ENCODE results near the gene ATP6V0E1. TPM values are rescaled to one million over a fixed set of nuclear protein-coding genes. Genes with fewer than 3 reads are reported as not detected.
A peak's percentile ranks its signal among the peaks of the same experiment; 100 is the strongest.

ATP6V0E1 gene
- total RNA-seq, 1 donor from 2014 or later = 326 TPM

DNA sequence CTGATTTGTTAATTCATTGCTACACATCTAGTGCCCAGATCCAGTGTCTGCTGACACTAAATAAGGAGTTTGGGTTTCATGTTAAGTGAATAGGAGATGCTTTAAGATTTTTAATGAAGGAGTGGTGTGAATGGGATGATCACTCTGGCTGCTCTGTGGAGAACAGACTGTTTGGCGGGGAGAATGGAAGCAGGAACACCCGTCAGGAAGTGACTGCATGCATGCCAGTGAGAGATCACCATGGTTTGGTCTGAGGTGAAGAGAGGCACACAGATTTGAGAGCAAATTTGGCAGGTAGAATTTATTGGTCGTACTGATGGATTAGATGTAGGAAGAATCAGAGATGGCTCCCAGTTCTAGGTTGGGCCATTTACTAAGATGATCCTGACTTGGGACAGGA, 19.8 kb downstream of the ATP6V0E1 start:
- ATAC-seq (no peak), DNase-seq (no peak)
- Histone ChIP-seq H3K36me3 (peaks cover 10% of the 10 kb centered on the region), H3K4me3 (no peak overlapping the region), H3K27me3 (no peaks in the 10 kb centered on the region), H3K4me1 (peaks cover 32% of the 10 kb centered on the region), H3K9me3 (no peaks in the 10 kb centered on the region), H3K27ac (no peak overlapping the region)
- intact Hi-C loops (cut with DNase I) = no loop called here
- TF ChIP-seq, protein P1, sequence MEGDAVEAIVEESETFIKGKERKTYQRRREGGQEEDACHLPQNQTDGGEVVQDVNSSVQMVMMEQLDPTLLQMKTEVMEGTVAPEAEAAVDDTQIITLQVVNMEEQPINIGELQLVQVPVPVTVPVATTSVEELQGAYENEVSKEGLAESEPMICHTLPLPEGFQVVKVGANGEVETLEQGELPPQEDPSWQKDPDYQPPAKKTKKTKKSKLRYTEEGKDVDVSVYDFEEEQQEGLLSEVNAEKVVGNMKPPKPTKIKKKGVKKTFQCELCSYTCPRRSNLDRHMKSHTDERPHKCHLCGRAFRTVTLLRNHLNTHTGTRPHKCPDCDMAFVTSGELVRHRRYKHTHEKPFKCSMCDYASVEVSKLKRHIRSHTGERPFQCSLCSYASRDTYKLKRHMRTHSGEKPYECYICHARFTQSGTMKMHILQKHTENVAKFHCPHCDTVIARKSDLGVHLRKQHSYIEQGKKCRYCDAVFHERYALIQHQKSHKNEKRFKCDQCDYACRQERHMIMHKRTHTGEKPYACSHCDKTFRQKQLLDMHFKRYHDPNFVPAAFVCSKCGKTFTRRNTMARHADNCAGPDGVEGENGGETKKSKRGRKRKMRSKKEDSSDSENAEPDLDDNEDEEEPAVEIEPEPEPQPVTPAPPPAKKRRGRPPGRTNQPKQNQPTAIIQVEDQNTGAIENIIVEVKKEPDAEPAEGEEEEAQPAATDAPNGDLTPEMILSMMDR (IDR thresholded peaks at IDR 0.05) = no peak

GRCh38 chr5:173004013-173004412, 20.4 kb downstream of the ATP6V0E1 start:
- no peak overlapping the region for H3K4me3 ChIP-seq
- DNase-seq (no peak), ATAC-seq (no peak)
- peaks cover 9% of the 10 kb centered on the region for H3K36me3 ChIP-seq
- no peaks in the 10 kb centered on the region for H3K27me3 ChIP-seq
- intact Hi-C loops (cut with DNase I) = no loop called here
- H3K9me3 ChIP-seq = no peaks in the 10 kb centered on the region
- no peak overlapping the region for H3K27ac ChIP-seq
- H3K4me1 ChIP-seq = peaks cover 35% of the 10 kb centered on the region
- TF ChIP-seq, protein P1 (IDR thresholded peaks at IDR 0.05) = no peak

DNA sequence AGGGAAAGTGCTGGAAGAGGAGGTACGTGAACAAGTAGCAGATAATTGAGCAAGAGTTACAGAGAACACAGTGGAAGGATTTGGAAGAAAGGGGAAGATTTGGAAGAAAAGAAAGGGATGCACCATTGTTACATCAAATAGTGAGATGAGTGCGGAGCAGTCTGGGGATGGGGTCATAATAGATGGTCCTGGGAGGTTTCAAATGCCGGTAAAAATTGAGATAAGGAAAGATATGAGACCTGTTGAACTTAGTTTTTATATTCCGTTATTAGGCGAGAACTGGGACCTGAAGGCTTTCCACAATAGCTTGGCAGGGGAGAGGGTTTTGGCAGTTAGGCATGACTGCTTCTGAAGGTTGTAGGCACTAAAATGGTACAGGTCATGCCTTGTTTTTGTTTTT, 20.9 kb downstream of the ATP6V0E1 start:
- Histone ChIP-seq H3K9me3 (no peaks in the 10 kb centered on the region), H3K27me3 (no peaks in the 10 kb centered on the region), H3K27ac (no peak overlapping the region), H3K4me1 (peaks cover 33% of the 10 kb centered on the region), H3K4me3 (no peak overlapping the region), H3K36me3 (peaks cover 9% of the 10 kb centered on the region)
- ATAC-seq = no peak
- DNase-seq = no peak
- intact Hi-C loops (cut with DNase I) = no loop called here
- TF ChIP-seq, protein P1 (IDR thresholded peaks at IDR 0.05) = no peak

DNA sequence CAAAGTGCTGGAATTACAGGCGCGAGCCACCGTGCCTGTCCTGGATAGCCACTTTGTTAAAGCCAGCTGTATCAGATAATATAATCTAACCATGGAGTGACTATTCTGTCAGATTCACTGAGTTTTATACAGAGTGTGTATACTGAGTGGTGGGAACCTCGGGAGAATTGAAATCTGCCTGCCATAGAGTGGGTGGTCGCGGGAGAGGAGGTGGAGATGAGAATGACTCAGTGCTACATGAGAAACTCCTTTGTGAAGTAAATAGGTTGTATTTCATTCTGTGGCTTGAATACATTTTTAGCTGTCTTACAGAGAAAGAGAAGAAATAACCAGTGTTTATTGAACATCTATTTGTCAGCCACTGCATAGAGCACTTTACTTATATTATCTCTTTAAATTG, 26.4 kb downstream of the ATP6V0E1 start:
- Histone ChIP-seq H3K4me1 (peaks cover 62% of the 10 kb centered on the region), H3K27me3 (no peaks in the 10 kb centered on the region), H3K27ac (peak overlapping the region; percentile 27), H3K36me3 (no peaks in the 10 kb centered on the region), H3K4me3 (no peak overlapping the region), H3K9me3 (no peaks in the 10 kb centered on the region)
- DNase-seq (no peak), ATAC-seq (no peak)
- intact Hi-C loops (cut with DNase I) = no loop called here
- TF ChIP-seq, protein P1 (IDR thresholded peaks at IDR 0.05) = no peak

- ATAC-seq = peak; percentile 91
- H3K9me3 ChIP-seq = no peaks in the 10 kb centered on the region
- peak overlapping the region; percentile 66 for H3K27ac ChIP-seq
- no peak overlapping the region for H3K4me3 ChIP-seq
- H3K36me3 ChIP-seq = no peaks in the 10 kb centered on the region
- intact Hi-C loops (cut with DNase I) = no loop called here
- TF ChIP-seq, protein P1 (IDR thresholded peaks at IDR 0.05) = peak; percentile 58
- no peaks in the 10 kb centered on the region for H3K27me3 ChIP-seq
- peak; percentile 77 for DNase-seq
- peaks cover 70% of the 10 kb centered on the region for H3K4me1 ChIP-seq
Measured at GRCh38 chr5:173010547-173011464, 27.2 kb downstream of the ATP6V0E1 start.
